ENCODE measurements around the gene HOXA7. TPM values are rescaled to one million over a fixed set of nuclear protein-coding genes. Genes with fewer than 3 reads are reported as not detected.

The HOXA7 gene
- polyA plus RNA-seq, 1 donor, result 2.3 TPM

DNA sequence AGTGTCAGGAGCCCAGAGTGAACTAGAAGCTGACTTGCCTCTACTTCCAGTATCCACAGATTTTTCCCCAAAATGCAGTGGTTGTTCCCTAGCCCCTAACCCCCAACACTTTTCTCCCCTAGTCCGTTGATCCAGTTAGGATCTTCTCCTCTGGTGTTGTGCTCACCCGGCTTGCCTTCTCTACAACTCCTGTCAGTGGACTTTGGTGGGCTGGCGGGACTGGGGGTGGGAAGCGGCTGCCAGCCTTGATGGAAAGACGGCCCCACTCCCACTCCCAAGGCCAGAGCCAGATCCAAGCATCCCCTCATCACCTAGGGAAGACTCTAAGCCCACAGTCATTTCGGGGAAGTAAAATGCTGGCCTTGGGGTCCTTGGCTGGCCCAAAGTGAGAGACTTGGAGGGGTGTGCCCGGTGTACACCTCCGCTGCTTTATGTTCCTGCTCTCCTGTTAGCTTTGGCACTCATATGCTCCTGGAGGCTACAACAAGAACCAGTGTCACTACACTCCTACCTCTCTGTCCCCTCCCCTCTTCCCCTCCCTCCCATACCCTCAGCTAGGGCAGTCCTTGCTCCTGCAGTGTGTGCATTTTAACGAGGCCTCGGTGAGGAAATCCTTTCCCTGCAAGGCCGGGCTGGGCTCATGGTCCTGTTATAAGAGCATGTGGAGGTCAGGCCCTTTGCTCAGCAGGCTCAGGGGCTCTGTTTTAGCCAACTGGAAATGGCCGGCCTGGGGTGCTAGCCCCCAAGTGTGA is 18.6 kb upstream of the HOXA7 start:
- Histone ChIP-seq H3K36me3 (ENCODE audit: control insufficient read depth, insufficient read depth, low read length) (no peaks in the 10 kb centered on the region), H3K27me3 (ENCODE audit: control insufficient read depth, insufficient read depth, low read length) (peaks cover 94% of the 10 kb centered on the region), H3K4me1 (ENCODE audit: control insufficient read depth, insufficient read depth, low read length) (peaks cover 3% of the 10 kb centered on the region), H3K4me3 (ENCODE audit: low read length) (no peak overlapping the region), H3K27ac (ENCODE audit: low read length) (no peak overlapping the region), H3K9me3 (ENCODE audit: control insufficient read depth, low read depth, low read length) (peaks cover 17% of the 10 kb centered on the region)
- no peak for DNase-seq
- no CpG with 5 or more reads among the region's 12 CpGs for WGBS (ENCODE audit: insufficient coverage, low lambda C conversion rate)

DNA sequence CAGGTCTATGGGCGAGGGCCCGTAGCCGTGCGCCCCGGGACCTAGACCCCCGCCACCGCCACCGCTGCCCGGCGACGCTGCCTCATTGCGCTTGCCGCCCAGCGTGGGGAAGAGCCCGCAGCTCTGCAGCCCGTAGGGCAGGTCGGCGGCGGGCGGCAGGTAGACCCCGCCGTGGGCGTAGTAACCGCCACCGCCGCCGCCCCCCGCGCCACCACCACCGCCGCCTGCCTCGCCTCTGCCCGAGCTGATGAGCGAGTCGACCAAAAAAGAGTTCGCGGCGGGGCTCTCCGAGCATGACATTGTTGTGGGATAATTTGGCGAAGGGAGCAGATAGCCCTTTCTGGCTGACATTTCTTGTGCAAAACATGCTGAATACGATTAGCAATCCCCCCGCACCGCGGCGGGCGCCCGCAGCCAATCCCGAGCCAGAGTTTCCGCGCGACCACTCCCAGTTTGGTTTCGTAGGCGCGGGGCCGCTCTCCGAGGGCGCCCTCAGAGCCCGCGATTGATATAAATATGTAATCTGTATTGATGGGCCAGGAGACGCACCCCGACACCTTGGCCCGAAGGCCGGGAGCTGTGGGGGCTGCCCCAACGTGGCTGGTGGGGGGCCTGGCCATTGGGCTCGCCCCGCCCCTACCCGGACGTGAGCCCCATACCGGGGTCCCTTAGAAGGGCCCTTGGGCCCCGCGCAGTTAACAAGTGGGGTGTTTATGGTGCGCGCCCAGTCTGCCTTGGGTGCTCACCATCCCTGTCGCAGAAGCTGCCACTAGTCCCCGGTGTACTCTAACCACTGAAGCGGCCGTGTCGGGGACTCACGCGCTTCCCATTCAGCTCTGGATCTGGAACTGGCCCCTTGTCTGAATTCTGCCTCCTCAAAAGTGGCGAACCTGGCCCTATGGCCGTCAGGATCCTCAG is 17.7 kb upstream of the HOXA7 start, which contains the start of gene HOXA10:
TSS of gene HOXA10 (minus strand) at position 365 of the 918 bp plus-strand sequence. CDS start at position 351, 14 bp downstream.
- WGBS (ENCODE audit: insufficient coverage, low lambda C conversion rate), result no CpG with 5 or more reads among the region's 82 CpGs
- Histone ChIP-seq H3K27ac (ENCODE audit: low read length) (no peak within 1 kb of the TSS), H3K4me1 (ENCODE audit: control insufficient read depth, insufficient read depth, low read length) (peaks cover 3% of the 10 kb centered on the region), H3K36me3 (ENCODE audit: control insufficient read depth, insufficient read depth, low read length) (no peaks in the 10 kb centered on the region), H3K9me3 (ENCODE audit: control insufficient read depth, low read depth, low read length) (peaks cover 25% of the 10 kb centered on the region), H3K27me3 (ENCODE audit: control insufficient read depth, insufficient read depth, low read length) (peaks cover 94% of the 10 kb centered on the region), H3K4me3 (ENCODE audit: low read length) (peak within 1 kb of the TSS; percentile 35)
- no peak for DNase-seq

DNA sequence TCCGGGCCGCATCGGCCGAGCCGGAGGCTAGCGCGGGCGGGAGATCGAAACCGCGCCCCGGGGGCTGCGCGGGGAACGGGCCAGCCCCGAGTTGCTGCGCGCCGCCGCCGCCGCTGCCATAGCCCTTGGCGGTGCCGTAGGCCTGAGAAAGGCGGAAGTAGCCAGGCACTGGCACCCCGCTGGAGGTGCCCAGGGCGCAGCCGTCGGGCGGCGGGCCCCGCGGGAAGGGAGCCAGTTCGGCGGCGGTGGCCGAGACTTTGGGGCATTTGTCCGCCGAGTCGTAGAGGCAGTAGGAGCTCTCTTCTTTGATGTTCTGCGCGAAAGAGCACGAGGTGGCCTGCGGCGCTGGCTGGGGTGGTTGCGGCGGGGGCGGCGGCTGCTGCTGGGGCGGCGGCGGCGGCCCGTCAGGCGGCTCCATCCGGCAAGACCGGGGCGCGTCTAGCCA is 17.1 kb upstream of the HOXA7 start:
- WGBS (ENCODE audit: insufficient coverage, low lambda C conversion rate), result no CpG with 5 or more reads among the region's 59 CpGs
- no peak for DNase-seq
- Histone ChIP-seq H3K4me3 (ENCODE audit: low read length) (no peak overlapping the region), H3K27me3 (ENCODE audit: control insufficient read depth, insufficient read depth, low read length) (peaks cover 94% of the 10 kb centered on the region), H3K36me3 (ENCODE audit: control insufficient read depth, insufficient read depth, low read length) (no peaks in the 10 kb centered on the region), H3K4me1 (ENCODE audit: control insufficient read depth, insufficient read depth, low read length) (peaks cover 3% of the 10 kb centered on the region), H3K27ac (ENCODE audit: low read length) (no peak overlapping the region), H3K9me3 (ENCODE audit: control insufficient read depth, low read depth, low read length) (peaks cover 30% of the 10 kb centered on the region)

DNA sequence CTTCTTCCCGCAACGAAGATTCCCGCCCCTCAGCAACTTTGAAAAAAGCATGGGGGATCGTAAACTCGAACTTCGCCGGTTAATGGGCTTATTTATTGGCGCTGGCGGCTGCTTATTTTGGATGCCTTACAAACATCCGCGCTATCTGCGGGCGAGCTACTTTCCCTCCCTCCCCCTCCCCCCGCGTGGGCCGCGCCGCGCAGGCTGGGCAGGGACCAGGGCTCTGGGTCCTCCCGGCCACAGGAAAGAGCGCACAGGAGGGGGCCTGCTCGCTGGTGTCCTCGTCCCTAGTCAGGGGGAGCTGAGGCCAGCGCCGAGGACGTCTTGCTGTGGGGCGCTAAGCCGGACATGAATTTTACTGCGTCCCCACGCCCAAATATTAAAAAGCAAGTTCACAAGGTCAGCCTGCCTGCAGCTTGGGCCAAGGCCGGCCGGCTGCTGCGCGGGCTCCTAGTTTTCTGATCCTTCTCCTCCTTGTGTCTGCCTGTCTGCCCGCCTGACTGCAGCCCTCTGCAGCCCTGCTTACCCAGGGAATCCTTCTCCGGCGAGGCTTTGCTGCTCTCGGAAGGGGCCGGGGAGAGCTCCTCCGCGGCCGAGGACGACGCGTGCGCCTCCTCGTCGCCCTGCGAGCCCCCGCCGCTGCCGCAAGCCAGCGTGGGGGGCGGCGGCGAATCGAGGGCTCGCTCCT is 16.5 kb upstream of the HOXA7 start:
- peaks cover 94% of the 10 kb centered on the region for H3K27me3 ChIP-seq (ENCODE audit: control insufficient read depth, insufficient read depth, low read length)
- no peak overlapping the region for H3K27ac ChIP-seq (ENCODE audit: low read length)
- no peaks in the 10 kb centered on the region for H3K36me3 ChIP-seq (ENCODE audit: control insufficient read depth, insufficient read depth, low read length)

DNA sequence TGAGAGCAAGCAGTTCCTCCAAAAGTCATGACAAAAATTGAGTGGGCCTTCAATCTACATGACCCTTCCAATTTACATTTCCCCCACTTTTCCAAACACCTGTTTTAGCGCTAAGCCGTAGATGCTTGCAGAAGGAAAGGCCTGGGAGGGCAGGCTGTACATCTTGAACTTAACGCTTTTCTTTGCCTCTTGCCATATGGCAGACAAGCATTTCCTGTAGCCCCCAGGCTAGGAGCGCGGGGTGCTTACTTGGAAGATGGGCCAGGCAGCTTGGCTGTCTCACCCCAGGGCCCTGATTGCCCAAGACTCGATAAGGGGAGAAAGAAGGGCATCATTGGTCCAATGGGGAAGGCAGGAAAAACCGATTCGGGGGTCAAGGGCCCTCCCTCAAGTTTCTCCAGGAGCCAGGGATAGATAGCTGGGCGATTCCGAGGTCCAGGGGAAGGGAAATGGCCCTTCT is 15.9 kb upstream of the HOXA7 start:
- Histone ChIP-seq H3K27me3 (ENCODE audit: control insufficient read depth, insufficient read depth, low read length) (peaks cover 94% of the 10 kb centered on the region), H3K9me3 (ENCODE audit: control insufficient read depth, low read depth, low read length) (peaks cover 34% of the 10 kb centered on the region), H3K27ac (ENCODE audit: low read length) (no peak overlapping the region), H3K36me3 (ENCODE audit: control insufficient read depth, insufficient read depth, low read length) (no peaks in the 10 kb centered on the region), H3K4me1 (ENCODE audit: control insufficient read depth, insufficient read depth, low read length) (peaks cover 3% of the 10 kb centered on the region), H3K4me3 (ENCODE audit: low read length) (peak overlapping the region; percentile 35)
- DNase-seq, result no peak
- no CpG with 5 or more reads among the region's 10 CpGs for WGBS (ENCODE audit: insufficient coverage, low lambda C conversion rate)

More for the DNA sequence above, 16.5 kb upstream of the HOXA7 start:
- H3K4me3 ChIP-seq (ENCODE audit: low read length), result peak overlapping the region; percentile 35
- DNase-seq, result no peak
- peaks cover 34% of the 10 kb centered on the region for H3K9me3 ChIP-seq (ENCODE audit: control insufficient read depth, low read depth, low read length)
- WGBS (ENCODE audit: insufficient coverage, low lambda C conversion rate), result no CpG with 5 or more reads among the region's 58 CpGs
- H3K4me1 ChIP-seq (ENCODE audit: control insufficient read depth, insufficient read depth, low read length), result peaks cover 3% of the 10 kb centered on the region

DNA sequence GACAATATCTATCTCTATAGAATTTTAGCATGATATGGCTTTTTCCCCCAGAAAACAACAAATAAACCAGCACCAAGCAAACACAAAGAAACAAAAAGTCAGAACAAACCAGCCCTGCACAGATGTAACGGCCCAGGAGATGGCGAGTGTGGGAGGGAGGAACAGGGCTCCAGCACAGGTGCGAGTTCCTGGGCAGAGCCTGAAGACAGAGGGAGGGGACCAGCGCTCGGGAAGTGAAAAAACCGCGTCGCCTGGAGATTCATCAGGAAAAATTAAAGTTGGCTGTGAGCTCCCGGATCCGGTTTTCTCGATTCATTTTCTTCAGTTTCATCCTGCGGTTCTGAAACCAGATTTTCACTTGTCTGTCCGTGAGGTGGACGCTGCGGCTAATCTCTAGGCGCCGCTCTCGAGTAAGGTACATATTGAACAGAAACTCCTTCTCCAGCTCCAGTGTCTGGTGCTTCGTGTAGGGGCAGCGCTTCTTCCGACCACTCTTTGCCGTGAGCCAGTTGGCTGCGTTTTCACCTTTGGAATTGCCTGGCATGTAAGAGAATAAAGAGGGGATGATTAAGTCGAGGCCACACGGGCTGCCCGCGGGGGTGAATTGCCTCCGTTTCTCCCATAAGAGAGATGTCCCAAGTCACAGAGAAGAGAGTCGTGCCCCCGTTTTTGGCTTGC is 15.3 kb upstream of the HOXA7 start:
- Histone ChIP-seq H3K27ac (ENCODE audit: low read length) (no peak overlapping the region), H3K4me3 (ENCODE audit: low read length) (no peak overlapping the region), H3K4me1 (ENCODE audit: control insufficient read depth, insufficient read depth, low read length) (peaks cover 3% of the 10 kb centered on the region), H3K9me3 (ENCODE audit: control insufficient read depth, low read depth, low read length) (peaks cover 35% of the 10 kb centered on the region), H3K36me3 (ENCODE audit: control insufficient read depth, insufficient read depth, low read length) (no peaks in the 10 kb centered on the region), H3K27me3 (ENCODE audit: control insufficient read depth, insufficient read depth, low read length) (peaks cover 94% of the 10 kb centered on the region)
- WGBS (ENCODE audit: insufficient coverage, low lambda C conversion rate), result 0% methylated on average over 4 of the region's 30 CpGs
- no peak for DNase-seq

DNA sequence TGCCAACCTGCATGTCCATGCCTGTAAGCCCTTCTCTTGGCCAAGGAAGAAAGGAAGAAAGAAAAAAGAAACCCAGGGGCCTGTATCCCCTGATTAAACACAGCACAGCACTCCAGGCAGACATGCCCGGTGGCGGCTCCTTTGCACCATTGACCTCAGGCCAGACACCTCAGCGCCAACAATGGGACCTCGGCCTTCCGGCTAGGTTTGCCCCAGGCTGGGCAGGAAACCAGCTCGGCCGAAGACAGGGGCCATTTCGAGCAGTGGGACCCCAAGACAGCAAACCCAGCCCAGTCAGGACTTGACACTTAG is 14.8 kb upstream of the HOXA7 start:
- no CpG with 5 or more reads among the region's 8 CpGs for WGBS (ENCODE audit: insufficient coverage, low lambda C conversion rate)

DNA sequence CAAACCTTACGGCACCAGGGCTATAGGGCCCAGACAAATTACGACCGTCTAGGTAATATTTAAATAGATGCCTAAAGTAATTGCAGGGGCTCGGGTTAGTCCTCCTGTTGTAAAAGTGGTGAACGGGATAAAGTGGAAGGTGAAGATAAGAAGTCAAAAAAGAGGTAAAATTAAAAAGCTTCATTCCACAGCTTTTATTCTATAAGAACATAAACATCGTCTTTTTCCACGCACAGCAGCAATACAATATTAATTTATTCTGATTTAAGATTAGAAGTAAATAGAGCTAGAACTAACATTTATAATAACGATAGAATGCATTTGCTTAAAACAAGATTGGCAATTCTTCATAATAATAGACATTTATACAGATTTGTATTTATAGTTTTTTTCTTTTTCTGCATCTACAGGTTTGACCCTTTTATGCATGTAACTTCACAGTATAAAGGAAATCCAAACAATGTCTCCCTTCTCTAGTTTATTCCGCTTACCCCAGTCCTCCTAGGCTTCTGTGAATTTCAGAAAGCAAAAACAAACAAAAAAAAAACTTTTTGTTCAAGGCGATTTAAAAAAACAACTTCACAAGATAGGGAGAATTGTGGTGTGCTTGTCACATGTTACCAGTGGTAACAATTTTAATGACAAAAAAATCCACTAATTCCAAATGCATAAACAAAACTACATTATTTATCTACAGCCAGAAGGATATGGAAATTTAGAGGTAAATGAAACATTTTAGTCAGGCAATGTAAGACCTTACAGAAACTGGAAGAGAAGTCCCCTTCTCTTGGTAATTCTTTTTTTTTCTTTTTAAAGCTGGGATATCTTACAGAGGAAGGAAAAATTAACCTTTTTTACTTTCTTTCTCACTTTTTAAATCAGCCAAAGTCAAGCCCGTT is 14.2 kb upstream of the HOXA7 start:
- Histone ChIP-seq H3K27ac (ENCODE audit: low read length) (peak overlapping the region; percentile 38), H3K27me3 (ENCODE audit: control insufficient read depth, insufficient read depth, low read length) (peaks cover 94% of the 10 kb centered on the region)
- WGBS (ENCODE audit: insufficient coverage, low lambda C conversion rate), result 13% methylated on average over 9 of the region's 11 CpGs

More for the DNA sequence above, 14.8 kb upstream of the HOXA7 start:
- Histone ChIP-seq H3K36me3 (ENCODE audit: control insufficient read depth, insufficient read depth, low read length) (no peaks in the 10 kb centered on the region), H3K27me3 (ENCODE audit: control insufficient read depth, insufficient read depth, low read length) (peaks cover 94% of the 10 kb centered on the region), H3K27ac (ENCODE audit: low read length) (no peak overlapping the region), H3K9me3 (ENCODE audit: control insufficient read depth, low read depth, low read length) (peaks cover 39% of the 10 kb centered on the region), H3K4me3 (ENCODE audit: low read length) (no peak overlapping the region), H3K4me1 (ENCODE audit: control insufficient read depth, insufficient read depth, low read length) (peaks cover 3% of the 10 kb centered on the region)
- no peak for DNase-seq

More for the DNA sequence above, 14.2 kb upstream of the HOXA7 start:
- Histone ChIP-seq H3K9me3 (ENCODE audit: control insufficient read depth, low read depth, low read length) (peaks cover 43% of the 10 kb centered on the region), H3K4me1 (ENCODE audit: control insufficient read depth, insufficient read depth, low read length) (peaks cover 3% of the 10 kb centered on the region), H3K36me3 (ENCODE audit: control insufficient read depth, insufficient read depth, low read length) (no peaks in the 10 kb centered on the region), H3K4me3 (ENCODE audit: low read length) (peak overlapping the region; percentile 43)
- DNase-seq, result no peak
